T-helper 2 cell treated with Interferon-gamma antibody and Interleukin-4, amounts not matched to agents 5 μg/mL and 100 μg/mL, for 36 hours (primary cell): Measurements from ENCODE around the gene HEPHL1.
"Not testable (repeated sequence)": the region's sequence is repeated elsewhere in the genome, so short reads cannot be mapped to it uniquely, and the experiment has no call there.

Source experiments
- DNase-seq: peaks from one replicate; pipeline ENCODE4 v3.0.0; 2021; ENCODE audit warnings: low spot score
- H3K27ac Mint-ChIP-seq: one replicate; pipeline ENCODE4 v1.8.0; 2021; ENCODE audit warnings: mild to moderate bottlenecking, mixed read lengths
- H3K27me3 Mint-ChIP-seq: one replicate; pipeline ENCODE4 v1.8.0; 2021; ENCODE audit warnings: low read depth, mixed read lengths
- H3K36me3 Mint-ChIP-seq: one replicate; pipeline ENCODE4 v1.8.0; 2021; ENCODE audit warnings: low read depth, mixed read lengths
- H3K4me1 Mint-ChIP-seq: one replicate; pipeline ENCODE4 v1.8.0; 2021; ENCODE audit warnings: low read depth, mixed read lengths
- H3K4me3 Mint-ChIP-seq: one replicate; pipeline ENCODE4 v1.8.0; 2022; ENCODE audit warnings: mild to moderate bottlenecking, moderate library complexity, mixed read lengths
- H3K9me3 Mint-ChIP-seq: one replicate; pipeline ENCODE4 v1.8.0; 2021; ENCODE audit warnings: mixed read lengths

Gene HEPHL1

GRCh38 chr11:94150704-94151685 lies 129.8 kb downstream of the HEPHL1 start:
- no peaks in the 10 kb centered on the region for H3K9me3 Mint-ChIP-seq
- peaks cover 11% of the 10 kb centered on the region for H3K36me3 Mint-ChIP-seq
- H3K27ac Mint-ChIP-seq: no peak overlapping the region
- H3K4me3 Mint-ChIP-seq: no peak overlapping the region
- H3K4me1 Mint-ChIP-seq: peaks cover 49% of the 10 kb centered on the region
- DNase-seq: no peak
- no peaks in the 10 kb centered on the region for H3K27me3 Mint-ChIP-seq

- H3K4me1 Mint-ChIP-seq: peaks cover 44% of the 10 kb centered on the region
- no peak overlapping the region for H3K4me3 Mint-ChIP-seq
- H3K36me3 Mint-ChIP-seq: peaks cover 17% of the 10 kb centered on the region
- no peaks in the 10 kb centered on the region for H3K27me3 Mint-ChIP-seq
- no peak overlapping the region for H3K27ac Mint-ChIP-seq
- DNase-seq: peak; percentile 38
- H3K9me3 Mint-ChIP-seq: no peaks in the 10 kb centered on the region
Measured at GRCh38 chr11:94151903-94152677, 130.9 kb downstream of the HEPHL1 start.

- Mint-ChIP-seq H3K27ac (no peak overlapping the region), H3K4me1 (peaks cover 38% of the 10 kb centered on the region), H3K27me3 (no peaks in the 10 kb centered on the region), H3K4me3 (no peak overlapping the region), H3K36me3 (peaks cover 20% of the 10 kb centered on the region), H3K9me3 (no peaks in the 10 kb centered on the region)
- no peak for DNase-seq
Measured at GRCh38 chr11:94152678-94153065, 131.5 kb downstream of the HEPHL1 start.

- peaks cover 20% of the 10 kb centered on the region for H3K36me3 Mint-ChIP-seq
- H3K27ac Mint-ChIP-seq: no peak overlapping the region
- no peaks in the 10 kb centered on the region for H3K27me3 Mint-ChIP-seq
- H3K9me3 Mint-ChIP-seq: no peaks in the 10 kb centered on the region
- H3K4me1 Mint-ChIP-seq: peaks cover 33% of the 10 kb centered on the region
- H3K4me3 Mint-ChIP-seq: no peak overlapping the region
- no peak for DNase-seq
Measured at GRCh38 chr11:94153320-94153719, 132.2 kb downstream of the HEPHL1 start.

GRCh38 chr11:94154095-94154856 lies 133.1 kb downstream of the HEPHL1 start:
- DNase-seq: no peak
- Mint-ChIP-seq H3K27me3 (no peaks in the 10 kb centered on the region), H3K4me1 (peaks cover 26% of the 10 kb centered on the region), H3K36me3 (peaks cover 20% of the 10 kb centered on the region), H3K9me3 (no peaks in the 10 kb centered on the region), H3K27ac (no peak overlapping the region), H3K4me3 (no peak overlapping the region)

GRCh38 chr11:94157339-94157738 lies 136.2 kb downstream of the HEPHL1 start:
- not testable (repeated sequence) for H3K4me1 Mint-ChIP-seq, H3K9me3 Mint-ChIP-seq, H3K27me3 Mint-ChIP-seq, DNase-seq, H3K27ac Mint-ChIP-seq, H3K4me3 Mint-ChIP-seq
- H3K36me3 Mint-ChIP-seq: peaks cover 26% of the 10 kb centered on the region
